Lung (tissue), 16 donors: ENCODE results near the gene CAAP1. TPM values are rescaled to one million over a fixed set of nuclear protein-coding genes. Genes with fewer than 3 reads are reported as not detected.
A peak's percentile ranks its signal among the peaks of the same experiment; 100 is the strongest.

Experiments
- ATAC-seq: fragments of 200-7000 bp; cut with Tn5 transposase; one replicate; pipeline ENCODE4 v1.9.1; 2020; ENCODE audit warnings: moderate number of reproducible peaks; ENCODE audit not compliant: insufficient read depth, low FRiP score
- DNase-seq, 3 donors: peaks; one replicate each; pipeline ENCODE4 v3.0.0-alpha.2; 2013 to 2017
- H3K27ac ChIP-seq, 2 donors: one replicate each; pipeline ENCODE4 v1.5.1; 2013; ENCODE audit warnings: mild to moderate bottlenecking in 2 of 2, moderate library complexity in 2 of 2, control low read depth in 1 of 2, inconsistent platforms in 1 of 2, low read depth in 1 of 2, low read length in 1 of 2
- H3K27me3 ChIP-seq, 3 donors: one replicate each; pipeline ENCODE4 v1.5.1; 2013; ENCODE audit warnings: low read length in 2 of 3; ENCODE audit not compliant: control insufficient read depth in 3 of 3, insufficient read depth in 3 of 3
- H3K36me3 ChIP-seq, 4 donors: one replicate each; pipeline ENCODE4 v1.5.1; 2013; ENCODE audit warnings: low read length in 4 of 4, mild to moderate bottlenecking in 1 of 4, moderate library complexity in 1 of 4; ENCODE audit not compliant: control insufficient read depth in 4 of 4, insufficient read depth in 4 of 4
- H3K4me1 ChIP-seq, 5 donors: one replicate each; pipeline ENCODE4 v1.5.1; 2013; ENCODE audit warnings: low read length in 5 of 5, mild to moderate bottlenecking in 2 of 5, moderate library complexity in 1 of 5; ENCODE audit not compliant: control insufficient read depth in 5 of 5, insufficient read depth in 5 of 5
- H3K4me3 ChIP-seq: one replicate; pipeline ENCODE4 v1.5.1; 2013; ENCODE audit warnings: mild to moderate bottlenecking, control low read depth, moderate library complexity
- H3K9ac ChIP-seq, 2 donors: one replicate each; pipeline ENCODE4 v1.5.1; 2013; ENCODE audit warnings: low read length in 2 of 2, control low read depth in 1 of 2; ENCODE audit not compliant: insufficient read depth in 1 of 2
- H3K9me3 ChIP-seq, 4 donors: one replicate each; pipeline ENCODE4 v1.5.1; 2013; ENCODE audit warnings: low read length in 3 of 4, mild to moderate bottlenecking in 1 of 4, moderate library complexity in 1 of 4; ENCODE audit not compliant: control insufficient read depth in 4 of 4, insufficient read depth in 3 of 4
- whole genome bisulfite sequencing, 2 donors: extraction: QIAGEN DNeasy Blood & Tissue Kit; methylation state at CpG; one replicate each; pipeline ENCODE4 v1.1.7; 2013; 5-methylcytosine and 5-hydroxymethylcytosine counted together
- long read RNA-seq, 5 donors: transcript quantifications; one replicate each; lab custom pipeline, GENCODE V29; 2026
- polyA plus RNA-seq, 2 donors: library from polyadenylated mRNA; stranded (reverse); fragments of 200-250 nt; gene quantifications; one replicate each; pipeline ENCODE4 v1.2.1, GENCODE V29; 2013
- total RNA-seq, 2 donors: library from RNA; depleted of rRNA in 1 of 2; stranded (reverse); fragments of >200 nt in 1 of 2; gene quantifications; one replicate each; pipeline ENCODE4 v1.2.1, GENCODE V29; 2014 to 2021
- TF ChIP-seq, protein P1 (sequence below): IDR thresholded peaks from 2 replicates; pipeline ENCODE4 v1.5.1; 2012; ENCODE audit warnings: mild to moderate bottlenecking; ENCODE audit errors: control extremely low read depth, extremely low read depth
- donor health status: control.
- donor health status: control.
- donor health status: Bipolar disorder and iron deficiency.
- donor health status: healthy.
- donor health status: DM: yes; HTN: yes; CAD: no.

The CAAP1 gene, protein sequence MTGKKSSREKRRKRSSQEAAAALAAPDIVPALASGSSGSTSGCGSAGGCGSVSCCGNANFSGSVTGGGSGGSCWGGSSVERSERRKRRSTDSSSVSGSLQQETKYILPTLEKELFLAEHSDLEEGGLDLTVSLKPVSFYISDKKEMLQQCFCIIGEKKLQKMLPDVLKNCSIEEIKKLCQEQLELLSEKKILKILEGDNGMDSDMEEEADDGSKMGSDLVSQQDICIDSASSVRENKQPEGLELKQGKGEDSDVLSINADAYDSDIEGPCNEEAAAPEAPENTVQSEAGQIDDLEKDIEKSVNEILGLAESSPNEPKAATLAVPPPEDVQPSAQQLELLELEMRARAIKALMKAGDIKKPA
- total RNA-seq (10 to 100 TPM; 12.4 to 28.5 TPM), polyA plus RNA-seq (10 to 100 TPM in 1 of 2 donors, 1 to 10 TPM in 1; 10.0 to 10.7 TPM)
- long read RNA-seq, donor 1, partial matches to known transcripts = 0 of 7 reads
- long read RNA-seq, donor 1, other reads (novel, unspliced or antisense) = 0 of 7 reads
- long read RNA-seq, donor 2, partial matches to known transcripts = 0 of 3 reads
- long read RNA-seq, donor 2, other reads (novel, unspliced or antisense) = 0 of 3 reads
- long read RNA-seq, donor 3, partial matches to known transcripts = 0 of 3 reads
- long read RNA-seq, donor 3, other reads (novel, unspliced or antisense) = 0 of 3 reads
- long read RNA-seq, donor 4, partial matches to known transcripts = 0 of 3 reads
- long read RNA-seq, donor 4, other reads (novel, unspliced or antisense) = 0 of 3 reads
- long read RNA-seq, donor 5, transcript CAAP1-201 (6 exons, 2,791 nt) = major isoform, 7 of 9 reads
- long read RNA-seq, donor 5, partial matches to known transcripts = 0 of 9 reads
- long read RNA-seq, donor 5, other reads (novel, unspliced or antisense) = 0 of 9 reads

DNA sequence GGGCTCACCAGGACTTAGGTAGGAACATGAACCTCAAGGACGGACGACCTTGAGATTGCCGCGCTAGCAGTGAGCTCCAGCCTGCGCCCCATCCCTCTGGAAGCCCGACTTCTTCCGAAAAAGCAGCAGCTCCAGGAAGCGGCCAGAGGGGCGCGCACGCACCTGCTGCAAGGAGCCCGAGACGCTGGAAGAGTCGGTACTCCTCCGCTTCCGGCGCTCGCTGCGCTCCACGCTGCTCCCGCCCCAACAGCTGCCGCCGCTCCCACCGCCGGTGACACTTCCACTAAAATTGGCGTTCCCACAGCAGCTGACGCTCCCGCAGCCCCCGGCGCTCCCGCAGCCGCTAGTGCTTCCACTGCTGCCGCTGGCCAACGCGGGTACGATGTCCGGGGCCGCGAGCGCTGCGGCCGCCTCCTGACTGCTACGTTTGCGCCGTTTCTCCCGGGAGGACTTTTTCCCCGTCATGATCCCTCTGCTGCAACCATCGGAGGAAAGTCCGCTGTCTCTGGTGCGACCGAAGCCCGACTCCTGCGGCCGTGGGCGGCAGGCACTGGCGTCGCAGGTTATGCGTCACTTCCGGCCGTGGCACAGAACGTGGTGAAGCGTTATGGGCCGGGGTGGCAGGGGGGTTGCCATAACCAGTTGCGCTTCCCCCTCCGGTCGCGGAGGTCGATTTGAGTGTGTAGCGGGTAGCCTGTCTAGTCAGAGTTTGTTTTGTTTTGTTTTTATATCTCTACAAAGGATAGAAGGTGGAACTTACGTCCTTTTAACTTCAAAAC lies at the start of gene CAAP1:
TSS of gene CAAP1 (minus strand) at position 552 of the 779 bp plus-strand sequence. CDS start at position 465, 87 bp downstream.
- DNase-seq = peak; percentile 96 to 97 (median 97)
- 0% methylated on average over 69 to 70 of the region's 70 CpGs for WGBS, 2 donors
- ATAC-seq = peak; percentile 99
- Histone ChIP-seq H3K9me3 (no peaks in the 10 kb centered on the region), H3K27me3 (no peaks in the 10 kb centered on the region), H3K9ac (peak within 1 kb of the TSS; percentile 86 to 88), H3K4me3 (peak within 1 kb of the TSS; percentile 95), H3K27ac (peak within 1 kb of the TSS; percentile 91 to 98), H3K4me1 (peaks cover 0 to 13% (median 5%) of the 10 kb centered on the region in 5 donors), H3K36me3 (no peaks in the 10 kb centered on the region)
- TF ChIP-seq, protein P1, sequence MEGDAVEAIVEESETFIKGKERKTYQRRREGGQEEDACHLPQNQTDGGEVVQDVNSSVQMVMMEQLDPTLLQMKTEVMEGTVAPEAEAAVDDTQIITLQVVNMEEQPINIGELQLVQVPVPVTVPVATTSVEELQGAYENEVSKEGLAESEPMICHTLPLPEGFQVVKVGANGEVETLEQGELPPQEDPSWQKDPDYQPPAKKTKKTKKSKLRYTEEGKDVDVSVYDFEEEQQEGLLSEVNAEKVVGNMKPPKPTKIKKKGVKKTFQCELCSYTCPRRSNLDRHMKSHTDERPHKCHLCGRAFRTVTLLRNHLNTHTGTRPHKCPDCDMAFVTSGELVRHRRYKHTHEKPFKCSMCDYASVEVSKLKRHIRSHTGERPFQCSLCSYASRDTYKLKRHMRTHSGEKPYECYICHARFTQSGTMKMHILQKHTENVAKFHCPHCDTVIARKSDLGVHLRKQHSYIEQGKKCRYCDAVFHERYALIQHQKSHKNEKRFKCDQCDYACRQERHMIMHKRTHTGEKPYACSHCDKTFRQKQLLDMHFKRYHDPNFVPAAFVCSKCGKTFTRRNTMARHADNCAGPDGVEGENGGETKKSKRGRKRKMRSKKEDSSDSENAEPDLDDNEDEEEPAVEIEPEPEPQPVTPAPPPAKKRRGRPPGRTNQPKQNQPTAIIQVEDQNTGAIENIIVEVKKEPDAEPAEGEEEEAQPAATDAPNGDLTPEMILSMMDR = no peak

GRCh38 chr9:26940779-26941178 lies 48.2 kb upstream of the CAAP1 start:
- H3K4me1 ChIP-seq = peaks cover 0 to 19% (median 6%) of the 10 kb centered on the region in 5 donors
- H3K27me3 ChIP-seq = no peaks in the 10 kb centered on the region
- DNase-seq (no peak), ATAC-seq (no peak)
- peaks cover 0 to 7% (median under 1%) of the 10 kb centered on the region in 4 donors for H3K9me3 ChIP-seq
- H3K36me3 ChIP-seq = peaks cover 0 to 3% (median 0%) of the 10 kb centered on the region in 4 donors
- H3K27ac ChIP-seq = no peak overlapping the region
- TF ChIP-seq, protein P1 = no peak
- WGBS, 2 donors = 88 to 91% methylated on average over 1 of the region's 1 CpG
- no peak overlapping the region for H3K9ac ChIP-seq
- no peak overlapping the region for H3K4me3 ChIP-seq

DNA sequence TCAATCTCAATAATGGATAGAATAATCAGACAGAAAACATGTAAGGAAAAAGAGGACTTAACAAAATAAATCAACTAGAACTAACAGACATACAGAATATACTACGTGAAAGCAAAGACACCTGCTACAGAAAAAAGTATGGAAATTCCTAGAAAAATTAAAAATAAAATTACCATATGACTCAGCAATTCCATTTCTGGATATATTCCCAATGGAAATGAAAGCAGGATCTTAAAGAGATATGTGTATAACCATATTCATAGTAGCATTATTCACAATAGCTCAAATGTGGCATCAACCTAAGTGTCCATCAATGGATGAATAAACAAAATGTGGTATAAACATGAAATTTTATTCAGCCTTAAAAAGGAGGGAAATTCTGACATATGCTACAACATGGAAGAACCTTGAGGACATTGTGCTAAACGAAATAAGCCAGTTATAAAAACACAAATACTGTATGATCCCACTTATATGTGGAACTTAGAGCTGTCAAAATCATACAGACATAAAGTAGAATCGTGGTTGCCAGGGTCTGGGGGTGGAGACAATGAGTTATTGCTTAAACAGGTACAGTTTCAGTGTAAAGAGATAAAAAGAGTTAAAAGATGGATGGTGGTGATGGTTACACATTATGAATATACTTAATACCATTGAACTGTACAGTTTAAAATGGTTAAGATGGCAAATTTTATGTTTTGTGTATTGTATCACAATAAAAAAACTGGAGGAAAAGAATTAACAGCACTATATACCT lies 47.5 kb upstream of the CAAP1 start:
- H3K9ac ChIP-seq = no peak overlapping the region
- no peak overlapping the region for H3K27ac ChIP-seq
- no peak overlapping the region for H3K4me3 ChIP-seq
- H3K9me3 ChIP-seq = peaks cover 0 to 7% (median under 1%) of the 10 kb centered on the region in 4 donors
- no peaks in the 10 kb centered on the region for H3K27me3 ChIP-seq
- TF ChIP-seq, protein P1 = no peak
- H3K4me1 ChIP-seq = peaks cover 0 to 14% (median 0%) of the 10 kb centered on the region in 5 donors
- no peak for DNase-seq
- H3K36me3 ChIP-seq = peaks cover 0 to 3% (median 0%) of the 10 kb centered on the region in 4 donors
- 83 to 88% methylated on average over 3 of the region's 3 CpGs for WGBS, 2 donors
- ATAC-seq = no peak
